Naive thymus-derived CD4-positive, alpha-beta T cell (primary cell): ENCODE measurements around the gene DCAF4. TPM values are rescaled to one million over a fixed set of nuclear protein-coding genes. Genes with fewer than 3 reads are reported as not detected.

Source experiments
- ATAC-seq: fragments of 150-1000 bp; cut with Tn5 transposase; 2 replicates; pipeline ENCODE4 v1.10.0; 2021; ENCODE audit warnings: mild to moderate bottlenecking, moderate library complexity
- CTCF ChIA-PET: fragments of 350-600 bp; sonication (Branson Sonifier 250); formaldehyde crosslinking; loops from one replicate; lab custom pipeline; 2021; ENCODE audit warnings: antibody characterized with exemption; lab: Charles Lee
- POLR2A ChIA-PET: fragments of 350-600 bp; sonication (Branson Sonifier 250); formaldehyde crosslinking; loops from one replicate; lab custom pipeline; 2021; ENCODE audit warnings: antibody characterized with exemption, inconsistent platforms; lab: Charles Lee
- DNase-seq, 9 donors: peaks; one replicate each; pipeline versions ENCODE4 v3.0.0 to v3.0.0-alpha.2; 2020 to 2022; ENCODE audit warnings: mixed read lengths in 1 of 9
- H3K27ac ChIP-seq: one replicate; pipeline ENCODE4 v1.7.0; 2013; ENCODE audit warnings: mild to moderate bottlenecking, low read depth, low read length, moderate library complexity
- H3K27me3 ChIP-seq, 2 donors: one replicate each; pipeline ENCODE4 v1.7.0; 2013; ENCODE audit warnings: low read length in 2 of 2, mild to moderate bottlenecking in 2 of 2, moderate library complexity in 2 of 2; ENCODE audit not compliant: control insufficient read depth in 2 of 2, insufficient read depth in 2 of 2
- H3K36me3 ChIP-seq, 3 experiments: 1 replicate in 2 of 3; 2 replicates in 1 of 3; pipeline ENCODE4 v1.7.0; 2013; ENCODE audit warnings: low read length in 3 of 3, mild to moderate bottlenecking in 3 of 3, moderate library complexity in 1 of 3; ENCODE audit not compliant: insufficient read depth in 3 of 3, control insufficient read depth in 2 of 3
- H3K4me1 ChIP-seq, 2 donors: one replicate each; pipeline ENCODE4 v1.7.0; 2013; ENCODE audit warnings: low read length in 2 of 2, mild to moderate bottlenecking in 2 of 2, moderate library complexity in 1 of 2; ENCODE audit not compliant: control insufficient read depth in 2 of 2, insufficient read depth in 2 of 2
- H3K4me3 ChIP-seq: 2 replicates; pipeline ENCODE4 v1.7.0; 2013; ENCODE audit warnings: mild to moderate bottlenecking, low read length
- H3K9me3 ChIP-seq, 3 experiments: 1 replicate in 2 of 3; 2 replicates in 1 of 3; pipeline ENCODE4 v1.7.0; 2013; ENCODE audit warnings: low read length in 3 of 3; ENCODE audit not compliant: control insufficient read depth in 2 of 3
- H3K27ac Mint-ChIP-seq, 9 donors: one replicate each; pipeline ENCODE4 v1.8.0; 2020 to 2022; ENCODE audit warnings: mixed read lengths in 9 of 9, mild to moderate bottlenecking in 8 of 9, moderate library complexity in 5 of 9, inconsistent platforms in 2 of 9
- H3K27me3 Mint-ChIP-seq, 5 donors: one replicate each; pipeline ENCODE4 v1.8.0; 2021 to 2022; ENCODE audit warnings: mixed read lengths in 5 of 5, mild to moderate bottlenecking in 1 of 5
- H3K36me3 Mint-ChIP-seq, 5 donors: one replicate each; pipeline ENCODE4 v1.8.0; 2020 to 2022; ENCODE audit warnings: mixed read lengths in 5 of 5, mild to moderate bottlenecking in 3 of 5, inconsistent platforms in 1 of 5
- H3K4me1 Mint-ChIP-seq, 7 donors: one replicate each; pipeline ENCODE4 v1.8.0; 2020 to 2022; ENCODE audit warnings: mixed read lengths in 7 of 7, mild to moderate bottlenecking in 3 of 7, inconsistent platforms in 1 of 7
- H3K4me3 Mint-ChIP-seq, 10 donors: one replicate each; pipeline ENCODE4 v1.8.0; 2020 to 2022; ENCODE audit warnings: mild to moderate bottlenecking in 10 of 10, mixed read lengths in 10 of 10, moderate library complexity in 6 of 10, inconsistent platforms in 2 of 10
- H3K9me3 Mint-ChIP-seq, 11 donors: one replicate each; pipeline ENCODE4 v1.8.0; 2020 to 2022; ENCODE audit warnings: mixed read lengths in 11 of 11, mild to moderate bottlenecking in 4 of 11, inconsistent platforms in 1 of 11, moderate library complexity in 1 of 11
- intact Hi-C, 2 donors: fragments of 100-400 bp; cut with micrococcal nuclease; formaldehyde crosslinking; loops; one replicate each; pipeline ENCODE4 v1.15.1; 2023
- polyA plus RNA-seq, 2 donors: library from polyadenylated mRNA; unstranded; fragments of 300-500 nt; fragmentation: Illumina TruSeq; gene quantifications; one replicate each; pipeline ENCODE4 v1.2.3, GENCODE V29; 2021
- total RNA-seq, 6 experiments: library from RNA in 5 of 6; stranded (reverse) in 5 of 6; gene quantifications; 1 replicate in 5 of 6; 2 replicates in 1 of 6; pipeline ENCODE4 v1.2.3 and lab custom pipeline; 2021 to 2026

The DCAF4 gene
- total and polyA plus RNA-seq, 7 experiments from 2014 or later, result 6.8 to 37.8 (median 21.0) TPM

DNA sequence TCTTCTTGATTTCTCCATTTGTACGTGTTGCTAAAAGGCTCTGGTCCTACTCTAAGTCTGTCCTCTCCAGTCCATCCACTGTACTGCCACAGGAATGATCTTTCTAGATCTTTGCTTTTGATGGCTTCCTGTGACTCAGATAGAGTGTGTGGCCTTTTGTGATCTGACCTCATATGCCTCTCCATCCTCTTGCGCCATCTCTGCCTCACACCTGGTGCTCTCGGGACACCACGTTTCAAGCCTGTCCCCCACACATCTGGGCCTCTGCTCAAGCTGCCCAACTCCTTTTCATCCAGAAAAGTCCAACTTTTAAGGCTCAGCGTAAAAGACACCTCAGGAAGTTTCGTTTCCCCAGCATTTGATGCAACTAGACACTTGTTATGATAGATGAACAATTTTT is 39.0 kb downstream of the DCAF4 start:
- no peak for ATAC-seq
- ChIA-PET CTCF (no interaction called here), POLR2A (no interaction called here)
- Histone ChIP-seq H3K9me3 (no peaks in the 10 kb centered on the region), H3K36me3 (peaks cover 0 to 26% (median 3%) of the 10 kb centered on the region in 3 experiments), H3K4me1 (no peaks in the 10 kb centered on the region), H3K27me3 (no peaks in the 10 kb centered on the region), H3K27ac (no peak overlapping the region), H3K4me3 (no peak overlapping the region)
- peaks cover 0 to 2% (median 0%) of the 10 kb centered on the region in 11 donors for H3K9me3 Mint-ChIP-seq
- peaks cover 9 to 40% (median 23%) of the 10 kb centered on the region in 5 donors for H3K36me3 Mint-ChIP-seq
- H3K4me1 Mint-ChIP-seq, result peaks cover 0 to 16% (median 0%) of the 10 kb centered on the region in 7 donors
- no peak for DNase-seq
- intact Hi-C loops, result no loop called here
- peak overlapping the region in 5 of 9 donors; percentile 3 to 53 (median 15) for H3K27ac Mint-ChIP-seq
- no peaks in the 10 kb centered on the region for H3K27me3 Mint-ChIP-seq
- no peak overlapping the region for H3K4me3 Mint-ChIP-seq

DNA sequence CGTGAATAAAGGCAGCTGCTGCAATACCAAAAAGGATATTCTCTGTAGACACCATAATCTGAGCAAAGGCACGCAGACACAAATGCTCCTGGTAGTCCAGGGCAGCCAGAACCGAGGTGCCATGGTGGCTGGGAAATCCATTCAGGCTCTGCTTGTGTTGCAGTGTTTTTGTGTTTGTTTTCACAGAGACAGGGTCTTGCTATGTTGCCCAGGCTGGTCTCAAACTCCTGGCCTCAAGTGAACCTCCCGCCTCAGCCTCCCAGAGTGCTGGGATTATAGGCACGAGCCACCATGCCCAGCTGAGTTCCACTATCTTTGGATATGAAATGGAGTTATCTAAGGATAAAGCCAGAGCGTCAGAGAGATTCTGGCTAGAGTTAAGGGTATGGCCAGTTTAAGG is 39.8 kb downstream of the DCAF4 start:
- Histone ChIP-seq H3K9me3 (no peaks in the 10 kb centered on the region), H3K4me1 (no peaks in the 10 kb centered on the region), H3K27ac (no peak overlapping the region), H3K27me3 (no peaks in the 10 kb centered on the region), H3K36me3 (peaks cover 0 to 27% (median 3%) of the 10 kb centered on the region in 3 experiments), H3K4me3 (no peak overlapping the region)
- Mint-ChIP-seq H3K9me3 (no peaks in the 10 kb centered on the region), H3K4me1 (peaks cover 0 to 16% (median 0%) of the 10 kb centered on the region in 7 donors), H3K36me3 (peaks cover 8 to 37% (median 19%) of the 10 kb centered on the region in 5 donors), H3K27me3 (no peaks in the 10 kb centered on the region), H3K27ac (peak overlapping the region in 1 of 9 donors; percentile 39), H3K4me3 (no peak overlapping the region)
- ChIA-PET POLR2A (no interaction called here), CTCF (no interaction called here)
- ATAC-seq (no peak), DNase-seq (no peak)
- intact Hi-C loops, result no loop called here

DNA sequence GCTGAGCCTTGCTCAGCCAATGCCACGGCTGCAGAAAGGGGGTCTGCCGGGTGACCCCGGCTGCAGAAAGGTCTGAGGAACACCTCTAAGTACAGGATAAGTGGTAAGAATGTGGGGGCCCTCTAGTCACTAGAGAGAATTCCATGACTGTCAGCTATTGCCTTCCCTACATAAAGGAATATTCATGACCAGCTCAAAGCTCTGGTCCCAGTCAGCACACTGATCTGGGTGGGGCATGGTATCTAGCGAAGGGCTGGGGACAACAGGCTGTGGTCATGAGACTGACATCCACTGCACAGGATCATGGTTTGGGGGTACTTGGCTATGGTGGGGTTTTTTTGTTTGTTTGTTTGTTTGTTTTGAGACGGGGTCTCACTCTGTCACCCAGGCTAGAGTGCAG is 42.1 kb downstream of the DCAF4 start:
- H3K27me3 Mint-ChIP-seq, result no peaks in the 10 kb centered on the region
- ATAC-seq (no peak), DNase-seq (no peak)
- Histone ChIP-seq H3K27me3 (no peaks in the 10 kb centered on the region), H3K4me3 (no peak overlapping the region), H3K36me3 (peaks cover 0 to 42% (median 6%) of the 10 kb centered on the region in 3 experiments), H3K4me1 (no peaks in the 10 kb centered on the region), H3K27ac (no peak overlapping the region), H3K9me3 (no peaks in the 10 kb centered on the region)
- H3K9me3 Mint-ChIP-seq, result no peaks in the 10 kb centered on the region
- POLR2A ChIA-PET, result no interaction called here
- no peak overlapping the region for H3K4me3 Mint-ChIP-seq
- intact Hi-C loops, result no loop called here
- peaks cover 0 to 12% (median 0%) of the 10 kb centered on the region in 7 donors for H3K4me1 Mint-ChIP-seq
- no peak overlapping the region for H3K27ac Mint-ChIP-seq
- H3K36me3 Mint-ChIP-seq, result peaks cover 4 to 39% (median 14%) of the 10 kb centered on the region in 5 donors
- CTCF ChIA-PET, result no interaction called here

DNA sequence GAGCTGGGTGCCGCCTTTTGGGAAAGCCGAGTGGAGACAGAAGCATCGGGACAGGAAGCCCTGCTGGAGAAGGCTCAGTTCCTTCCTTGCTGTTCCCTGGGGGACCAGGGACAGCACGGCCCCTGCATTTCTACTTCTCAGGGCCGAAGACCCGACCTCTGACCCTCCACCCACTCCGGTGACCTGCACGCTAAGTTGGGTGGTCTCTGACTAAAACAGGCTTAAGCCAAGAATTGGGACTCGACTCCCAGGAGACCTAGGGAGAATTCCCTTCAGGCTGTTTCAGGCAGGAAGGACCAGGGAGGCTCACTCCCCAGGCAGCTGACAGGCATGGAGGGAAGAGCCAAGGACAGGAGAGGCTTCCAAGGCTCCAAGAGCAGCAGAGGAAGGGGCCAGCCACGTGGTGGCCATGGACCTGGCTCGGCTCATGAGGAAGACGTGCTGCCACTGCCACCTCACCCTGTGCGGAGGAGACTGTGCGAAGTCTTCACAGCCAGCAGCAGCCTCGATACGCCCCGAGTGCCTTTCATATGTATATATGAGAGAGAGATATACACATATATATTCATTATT is 43.9 kb downstream of the DCAF4 start:
- ATAC-seq, result no peak
- H3K9me3 ChIP-seq, result no peaks in the 10 kb centered on the region
- no peak overlapping the region for H3K27ac ChIP-seq
- H3K27me3 Mint-ChIP-seq, result no peaks in the 10 kb centered on the region
- no peaks in the 10 kb centered on the region for H3K9me3 Mint-ChIP-seq
- no peak overlapping the region for H3K27ac Mint-ChIP-seq
- H3K36me3 ChIP-seq, result peaks cover 6 to 60% (median 12%) of the 10 kb centered on the region in 3 experiments
- no peak for DNase-seq
- H3K4me3 Mint-ChIP-seq, result no peak overlapping the region
- H3K36me3 Mint-ChIP-seq, result peaks cover 4 to 51% (median 19%) of the 10 kb centered on the region in 5 donors
- peaks cover 0 to 3% (median 0%) of the 10 kb centered on the region in 7 donors for H3K4me1 Mint-ChIP-seq
- H3K4me3 ChIP-seq, result no peak overlapping the region
- H3K4me1 ChIP-seq, result no peaks in the 10 kb centered on the region
- no peaks in the 10 kb centered on the region for H3K27me3 ChIP-seq
- CTCF ChIA-PET, result no interaction called here
- POLR2A ChIA-PET, result no interaction called here
- intact Hi-C loops, result no loop called here

DNA sequence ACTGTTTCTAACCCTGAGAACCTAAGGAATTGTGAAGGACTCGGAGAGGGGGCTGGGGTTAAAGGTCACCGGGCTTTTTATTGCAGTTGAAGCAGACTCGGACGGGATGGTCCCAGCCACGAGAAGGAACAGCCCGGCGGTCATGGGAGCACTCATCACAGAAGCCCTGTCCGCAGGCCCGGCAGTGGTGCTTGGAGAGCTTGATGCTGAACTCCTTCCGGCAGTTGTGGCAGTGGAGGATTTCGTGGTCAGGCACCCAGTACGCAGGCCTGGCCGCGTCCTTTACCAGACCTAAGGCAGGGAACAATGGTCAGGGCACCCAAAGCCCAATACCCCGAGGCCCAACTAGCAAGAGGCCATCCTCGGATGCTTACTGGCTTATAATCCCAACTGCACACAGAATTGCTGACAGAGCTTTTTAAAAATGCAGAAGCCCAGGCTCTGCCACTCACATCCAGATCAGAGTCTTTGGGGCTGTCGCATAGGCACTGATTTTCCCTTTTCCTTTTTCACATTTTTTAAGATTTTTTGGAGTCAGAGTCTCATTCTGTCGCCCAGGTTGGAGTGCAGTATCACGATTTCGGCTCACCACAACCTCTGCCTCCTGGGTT is 44.7 kb downstream of the DCAF4 start:
- H3K36me3 Mint-ChIP-seq, result peaks cover 4 to 54% (median 19%) of the 10 kb centered on the region in 5 donors
- ATAC-seq, result no peak

DNA sequence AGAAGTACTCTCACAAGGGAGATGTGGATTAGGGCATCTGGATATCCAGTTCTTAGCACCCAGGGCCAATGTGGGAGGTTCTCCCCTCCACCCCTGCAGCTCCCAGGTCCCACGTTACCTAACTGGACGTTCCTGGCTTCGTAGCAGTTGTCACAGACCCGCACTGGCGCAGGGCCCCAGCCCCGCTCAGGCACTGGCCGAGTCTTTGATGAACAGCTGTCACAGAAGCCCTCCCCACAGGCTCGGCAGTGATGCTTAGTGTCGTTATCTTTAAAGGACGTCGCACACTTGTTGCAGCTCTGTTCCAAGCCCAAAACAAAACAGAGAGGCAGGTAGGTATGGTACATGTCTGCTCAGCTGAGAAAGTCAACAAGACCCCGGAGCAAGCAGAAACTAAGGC is 48.4 kb downstream of the DCAF4 start:
- H3K27ac ChIP-seq, result no peak overlapping the region
- Mint-ChIP-seq H3K4me3 (no peak overlapping the region), H3K9me3 (no peaks in the 10 kb centered on the region), H3K36me3 (peaks cover 0 to 62% (median 16%) of the 10 kb centered on the region in 5 donors), H3K27me3 (no peaks in the 10 kb centered on the region), H3K27ac (no peak overlapping the region), H3K4me1 (peaks cover 0 to 1% (median 0%) of the 10 kb centered on the region in 7 donors)
- no peak for DNase-seq
- H3K27me3 ChIP-seq, result no peaks in the 10 kb centered on the region
- peaks cover 7 to 90% (median 19%) of the 10 kb centered on the region in 3 experiments for H3K36me3 ChIP-seq
- no peaks in the 10 kb centered on the region for H3K4me1 ChIP-seq
- ChIA-PET CTCF (no interaction called here), POLR2A (no interaction called here)
- H3K9me3 ChIP-seq, result no peaks in the 10 kb centered on the region
- ATAC-seq, result no peak
- intact Hi-C loops, result no loop called here
- H3K4me3 ChIP-seq, result no peak overlapping the region

More for the DNA sequence above, 44.7 kb downstream of the DCAF4 start:
- H3K4me3 Mint-ChIP-seq, result no peak overlapping the region
- H3K9me3 ChIP-seq, result no peaks in the 10 kb centered on the region
- H3K36me3 ChIP-seq, result peaks cover 6 to 68% (median 12%) of the 10 kb centered on the region in 3 experiments
- no peaks in the 10 kb centered on the region for H3K27me3 Mint-ChIP-seq
- CTCF ChIA-PET, result no interaction called here
- no peak overlapping the region for H3K4me3 ChIP-seq
- H3K27me3 ChIP-seq, result no peaks in the 10 kb centered on the region
- no peak for DNase-seq
- intact Hi-C loops, result no loop called here
- peak overlapping the region in 1 of 9 donors; percentile 56 for H3K27ac Mint-ChIP-seq
- no peaks in the 10 kb centered on the region for H3K4me1 Mint-ChIP-seq
- H3K27ac ChIP-seq, result no peak overlapping the region
- H3K9me3 Mint-ChIP-seq, result no peaks in the 10 kb centered on the region
- POLR2A ChIA-PET, result no interaction called here
- no peaks in the 10 kb centered on the region for H3K4me1 ChIP-seq
